IMR-90 (cell line): ENCODE data around the gene CBY1.

Experiments
- CEBPB ChIP-seq: IDR thresholded peaks from 2 replicates; pipeline ENCODE4 v1.6.1; 2012; ENCODE audit warnings: low read depth, low read length, improper control_type of control experiment
- FOS ChIP-seq: fragments of 150-350 bp; IDR thresholded peaks from 2 replicates; pipeline ENCODE4 v1.6.1; 2016; ENCODE audit warnings: low read depth, low read length
- MXI1 ChIP-seq: IDR thresholded peaks from 2 replicates; pipeline ENCODE4 v1.6.1; 2012; ENCODE audit warnings: low read depth, mild to moderate bottlenecking, low read length, moderate library complexity, borderline replicate concordance
- POLR2A ChIP-seq: IDR thresholded peaks from 2 replicates; pipeline ENCODE4 v1.6.1; 2012; ENCODE audit warnings: mild to moderate bottlenecking, low read depth, low read length
- RAD21 ChIP-seq: IDR thresholded peaks from 2 replicates; pipeline ENCODE4 v1.6.1; 2012; ENCODE audit warnings: low read length, improper control_type of control experiment
- RCOR1 ChIP-seq: IDR thresholded peaks from 2 replicates; pipeline ENCODE4 v1.6.1; 2012; ENCODE audit warnings: mild to moderate bottlenecking, low read length, improper control_type of control experiment; ENCODE audit not compliant: insufficient replicate concordance
- RFX5 ChIP-seq: IDR thresholded peaks from 2 replicates; pipeline ENCODE4 v1.8.0; 2012; ENCODE audit warnings: low read depth, mild to moderate bottlenecking, low read length, moderate library complexity
- TF ChIP-seq, protein P1 (sequence below): conservative IDR thresholded peaks from 2 replicates; pipeline ENCODE4 v1.5.1; 2012; ENCODE audit warnings: mild to moderate bottlenecking, low read depth, low read length, improper control_type of control experiment
- TF ChIP-seq, protein P2 (sequence below): fragments of 150-350 bp; IDR thresholded peaks from 2 replicates; pipeline ENCODE4 v1.6.1; 2017; ENCODE audit warnings: mild to moderate bottlenecking, antibody characterized with exemption, low read length, low read depth

DNA sequence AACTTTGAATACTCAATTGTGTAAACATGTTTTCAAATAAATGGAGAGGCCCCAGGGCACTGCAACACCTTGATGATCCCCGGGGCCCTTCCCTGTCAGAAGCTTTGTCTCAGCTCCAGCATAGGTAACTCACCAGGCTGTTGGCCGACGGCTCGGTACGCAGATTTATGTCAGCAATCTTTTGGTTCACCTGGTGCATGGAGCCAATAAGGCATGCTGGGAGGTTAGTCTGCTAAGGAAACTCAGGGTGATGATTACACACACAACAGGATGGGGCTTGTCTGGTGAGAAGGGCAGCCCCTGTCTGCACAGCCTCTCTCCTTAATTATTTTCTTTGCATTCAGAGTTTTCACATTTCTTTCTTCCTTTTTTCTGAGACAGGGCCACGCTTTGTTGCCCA is 11.0 kb upstream of the CBY1 start:
- TF ChIP-seq MXI1 (no peak), POLR2A (no peak), CEBPB (no peak), RAD21 (no peak), RCOR1 (no peak), RFX5 (no peak), FOS (no peak)
- TF ChIP-seq, protein P1, sequence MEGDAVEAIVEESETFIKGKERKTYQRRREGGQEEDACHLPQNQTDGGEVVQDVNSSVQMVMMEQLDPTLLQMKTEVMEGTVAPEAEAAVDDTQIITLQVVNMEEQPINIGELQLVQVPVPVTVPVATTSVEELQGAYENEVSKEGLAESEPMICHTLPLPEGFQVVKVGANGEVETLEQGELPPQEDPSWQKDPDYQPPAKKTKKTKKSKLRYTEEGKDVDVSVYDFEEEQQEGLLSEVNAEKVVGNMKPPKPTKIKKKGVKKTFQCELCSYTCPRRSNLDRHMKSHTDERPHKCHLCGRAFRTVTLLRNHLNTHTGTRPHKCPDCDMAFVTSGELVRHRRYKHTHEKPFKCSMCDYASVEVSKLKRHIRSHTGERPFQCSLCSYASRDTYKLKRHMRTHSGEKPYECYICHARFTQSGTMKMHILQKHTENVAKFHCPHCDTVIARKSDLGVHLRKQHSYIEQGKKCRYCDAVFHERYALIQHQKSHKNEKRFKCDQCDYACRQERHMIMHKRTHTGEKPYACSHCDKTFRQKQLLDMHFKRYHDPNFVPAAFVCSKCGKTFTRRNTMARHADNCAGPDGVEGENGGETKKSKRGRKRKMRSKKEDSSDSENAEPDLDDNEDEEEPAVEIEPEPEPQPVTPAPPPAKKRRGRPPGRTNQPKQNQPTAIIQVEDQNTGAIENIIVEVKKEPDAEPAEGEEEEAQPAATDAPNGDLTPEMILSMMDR = no peak
- TF ChIP-seq, protein P2, sequence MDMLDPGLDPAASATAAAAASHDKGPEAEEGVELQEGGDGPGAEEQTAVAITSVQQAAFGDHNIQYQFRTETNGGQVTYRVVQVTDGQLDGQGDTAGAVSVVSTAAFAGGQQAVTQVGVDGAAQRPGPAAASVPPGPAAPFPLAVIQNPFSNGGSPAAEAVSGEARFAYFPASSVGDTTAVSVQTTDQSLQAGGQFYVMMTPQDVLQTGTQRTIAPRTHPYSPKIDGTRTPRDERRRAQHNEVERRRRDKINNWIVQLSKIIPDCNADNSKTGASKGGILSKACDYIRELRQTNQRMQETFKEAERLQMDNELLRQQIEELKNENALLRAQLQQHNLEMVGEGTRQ = no peak
